Vagina (tissue), 2 donors: ENCODE measurements around the gene BLM. TPM values are rescaled to one million over a fixed set of nuclear protein-coding genes. Genes with fewer than 3 reads are reported as not detected.
"Not testable (repeated sequence)": the region's sequence is repeated elsewhere in the genome, so short reads cannot be mapped to it uniquely, and the experiment has no call there.

Source experiments
- DNase-seq, 2 donors: peaks; one replicate each; pipeline ENCODE4 v3.0.0-alpha.2; 2017; ENCODE audit errors: extremely low spot score in 2 of 2
- H3K27ac ChIP-seq: fragments of 200-600 bp; sonication (generic); one replicate; pipeline ENCODE4 v1.5.1; 2019
- H3K27me3 ChIP-seq: fragments of 200-600 bp; sonication (generic); one replicate; pipeline ENCODE4 v1.5.1; 2019
- H3K36me3 ChIP-seq, 2 donors: fragments of 200-600 bp; sonication (generic); one replicate each; pipeline ENCODE4 v1.5.1; 2017 to 2019
- H3K4me1 ChIP-seq: fragments of 200-600 bp; sonication (generic); one replicate; pipeline ENCODE4 v1.5.1; 2019
- H3K4me3 ChIP-seq, 2 donors: fragments of 200-600 bp; sonication (generic); 1 replicate in 1 of 2; 2 replicates in 1 of 2; pipeline ENCODE4 v1.5.1; 2016 to 2019
- H3K9me3 ChIP-seq: fragments of 200-600 bp; sonication (generic); one replicate; pipeline ENCODE4 v1.5.1; 2019
- POLR2A ChIP-seq, 2 donors: fragments of 450-650 bp; IDR thresholded peaks; one replicate each; pipeline ENCODE4 v1.6.1; 2017; ENCODE audit warnings: antibody characterized with exemption in 2 of 2, mild to moderate bottlenecking in 2 of 2, moderate library complexity in 2 of 2
- POLR2AphosphoS5 ChIP-seq, 2 donors: sonication (generic); formaldehyde crosslinking; IDR thresholded peaks; one replicate each; pipeline ENCODE4 v1.9.0; 2017; ENCODE audit warnings: antibody characterized with exemption in 2 of 2, mild to moderate bottlenecking in 2 of 2, low read depth in 1 of 2; ENCODE audit not compliant: insufficient read depth in 1 of 2
- intact Hi-C: fragments of 100-400 bp; cut with DNase I; formaldehyde crosslinking; loops from one replicate; pipeline ENCODE4 v1.15.1; 2023
- total RNA-seq: library from RNA; depleted of rRNA; stranded (reverse); fragments of >200 nt; gene quantifications from one replicate; pipeline ENCODE4 v1.2.3, GENCODE V29; 2016
- TF ChIP-seq, protein P1 (sequence below), 3 experiments: fragments of 450-650 bp in 2 of 3; fragments of 200-600 bp in 1 of 3; sonication (generic) in 1 of 3; IDR thresholded peaks; one replicate each; pipeline ENCODE4 v1.5.1; 2017 to 2019; ENCODE audit warnings: antibody characterized with exemption in 3 of 3, mild to moderate bottlenecking in 2 of 3, moderate library complexity in 2 of 3

BLM gene
- total RNA-seq = 1.7 TPM

DNA sequence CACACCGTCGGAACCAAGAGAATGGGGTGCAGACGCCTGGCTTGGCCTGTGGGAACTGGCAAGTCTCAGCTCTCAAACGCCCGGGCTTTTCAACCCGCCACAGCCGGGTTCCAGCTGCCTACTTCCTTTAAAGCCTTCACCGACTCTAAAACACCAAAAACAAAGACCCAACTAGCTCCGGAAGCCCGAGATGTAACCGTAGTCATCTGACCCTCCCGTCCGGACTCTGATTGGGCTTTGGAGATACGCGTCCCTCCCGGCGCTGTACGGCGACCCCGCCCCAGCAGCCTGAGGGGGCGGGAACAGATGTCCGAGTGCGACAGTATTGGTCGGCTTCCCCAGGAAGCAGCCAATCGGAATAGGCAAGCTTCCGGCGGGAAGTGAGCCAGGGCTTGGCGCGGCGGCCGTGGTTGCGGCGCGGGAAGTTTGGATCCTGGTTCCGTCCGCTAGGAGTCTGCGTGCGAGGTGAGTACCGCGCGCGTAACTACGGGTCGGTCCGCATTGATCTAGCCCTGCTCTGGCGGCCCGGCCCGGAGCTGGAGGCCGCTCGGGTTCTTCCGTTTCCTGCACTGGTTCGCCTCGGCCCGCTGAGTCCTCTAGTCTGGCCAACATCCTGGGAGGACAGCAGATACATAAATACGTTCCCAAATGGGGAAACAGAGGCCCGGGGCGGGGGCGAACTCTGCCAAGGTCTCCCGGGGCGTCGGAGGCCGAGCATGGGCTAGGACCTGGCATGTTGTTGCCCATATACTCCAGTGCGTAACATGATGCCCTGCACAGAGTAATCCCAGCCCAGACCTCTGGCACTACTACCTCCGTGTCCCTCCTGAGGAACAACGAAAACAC lies at the start of gene BLM:
TSS of gene BLM (plus strand) at position 371 of the 846 bp plus-strand sequence. CDS start 30,047 bp downstream, outside the sequence.
- intact Hi-C loops = loop anchor here (10.0 kb wide), 1 partner anchor 168 kb away; the partner anchor contains the start of gene FES
- H3K27me3 ChIP-seq = no peaks in the 10 kb centered on the region
- TF ChIP-seq POLR2AphosphoS5 (IDR thresholded peaks at IDR 0.05; ENCODE audit: insufficient read depth in 1 of 2, low read depth in 1 of 2) (peak; percentile 88 to 95), POLR2A (IDR thresholded peaks at IDR 0.05) (peak in 1 of 2 donors; percentile 38)
- TF ChIP-seq, protein P1, sequence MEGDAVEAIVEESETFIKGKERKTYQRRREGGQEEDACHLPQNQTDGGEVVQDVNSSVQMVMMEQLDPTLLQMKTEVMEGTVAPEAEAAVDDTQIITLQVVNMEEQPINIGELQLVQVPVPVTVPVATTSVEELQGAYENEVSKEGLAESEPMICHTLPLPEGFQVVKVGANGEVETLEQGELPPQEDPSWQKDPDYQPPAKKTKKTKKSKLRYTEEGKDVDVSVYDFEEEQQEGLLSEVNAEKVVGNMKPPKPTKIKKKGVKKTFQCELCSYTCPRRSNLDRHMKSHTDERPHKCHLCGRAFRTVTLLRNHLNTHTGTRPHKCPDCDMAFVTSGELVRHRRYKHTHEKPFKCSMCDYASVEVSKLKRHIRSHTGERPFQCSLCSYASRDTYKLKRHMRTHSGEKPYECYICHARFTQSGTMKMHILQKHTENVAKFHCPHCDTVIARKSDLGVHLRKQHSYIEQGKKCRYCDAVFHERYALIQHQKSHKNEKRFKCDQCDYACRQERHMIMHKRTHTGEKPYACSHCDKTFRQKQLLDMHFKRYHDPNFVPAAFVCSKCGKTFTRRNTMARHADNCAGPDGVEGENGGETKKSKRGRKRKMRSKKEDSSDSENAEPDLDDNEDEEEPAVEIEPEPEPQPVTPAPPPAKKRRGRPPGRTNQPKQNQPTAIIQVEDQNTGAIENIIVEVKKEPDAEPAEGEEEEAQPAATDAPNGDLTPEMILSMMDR (IDR thresholded peaks at IDR 0.05) = peak in 2 of 3 experiments; percentile 1 to 55

DNA sequence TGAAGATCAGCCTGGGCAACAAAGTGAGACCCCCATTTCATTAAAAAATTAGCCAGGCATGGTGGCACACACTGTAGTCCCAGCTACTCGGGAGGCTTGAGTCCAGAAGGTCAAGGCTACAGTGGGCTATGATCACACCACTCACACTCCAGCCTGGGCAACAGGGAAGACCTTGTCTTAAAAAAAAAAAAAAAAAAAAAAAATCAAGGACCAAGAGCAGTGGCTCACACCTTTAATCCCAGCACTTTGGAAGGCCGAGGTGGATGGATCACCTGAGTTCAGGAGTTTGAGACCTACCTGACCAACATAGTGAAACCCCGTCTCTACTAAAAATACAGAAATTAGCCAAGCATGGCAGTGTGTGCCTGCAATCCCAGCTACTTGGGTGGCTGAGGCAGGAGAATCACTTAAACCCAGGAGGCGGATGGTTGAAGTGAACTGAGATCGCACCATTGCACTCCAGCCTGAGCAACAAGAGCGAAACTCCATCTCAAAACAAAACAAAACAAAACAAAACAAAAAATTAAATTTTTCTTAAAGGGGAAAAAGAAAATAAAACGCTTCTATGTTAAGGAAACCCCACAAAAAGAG lies 49.3 kb upstream of the BLM start:
- H3K4me3 ChIP-seq, DNase-seq, H3K36me3 ChIP-seq, H3K9me3 ChIP-seq, H3K27ac ChIP-seq, H3K27me3 ChIP-seq, intact Hi-C loops: not testable (repeated sequence)
- peaks cover 11% of the 10 kb centered on the region for H3K4me1 ChIP-seq

More for the DNA sequence above, at the start of gene BLM:
- peaks cover 16% of the 10 kb centered on the region for H3K4me1 ChIP-seq
- peak within 1 kb of the TSS; percentile 85 for H3K27ac ChIP-seq
- peak; percentile 97 to 98 for DNase-seq
- peak within 1 kb of the TSS; percentile 72 for H3K4me3 ChIP-seq
- no peaks in the 10 kb centered on the region for H3K36me3 ChIP-seq
- no peaks in the 10 kb centered on the region for H3K9me3 ChIP-seq

GRCh38 chr15:90670631-90671030 lies 46.5 kb upstream of the BLM start:
- not testable (repeated sequence) for H3K27me3 ChIP-seq, H3K4me1 ChIP-seq

DNA sequence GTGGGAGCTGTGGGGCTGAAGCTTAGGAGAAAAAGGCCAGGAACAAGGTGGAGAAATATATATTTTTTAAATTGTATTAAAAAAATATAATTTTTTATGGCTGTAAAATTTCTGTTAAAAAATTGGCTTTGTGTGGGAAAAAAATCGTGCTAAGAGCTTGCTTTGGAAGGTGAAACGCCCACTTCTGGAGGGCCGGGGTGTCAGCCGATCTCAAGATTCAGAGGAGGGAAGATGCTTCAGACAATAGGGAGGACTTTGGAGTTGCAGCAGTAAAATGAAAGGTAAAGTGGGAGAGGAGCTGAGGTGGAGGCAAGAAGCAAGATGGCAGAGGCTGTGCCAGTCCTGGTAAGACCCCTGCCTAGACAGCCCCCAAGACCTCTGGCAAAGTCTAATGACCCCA lies 45.9 kb upstream of the BLM start:
- no peak for DNase-seq
- no peaks in the 10 kb centered on the region for H3K4me1 ChIP-seq
- H3K36me3 ChIP-seq = no peaks in the 10 kb centered on the region
- H3K27ac ChIP-seq = no peak overlapping the region
- intact Hi-C loops = no loop called here
- no peaks in the 10 kb centered on the region for H3K27me3 ChIP-seq
- H3K9me3 ChIP-seq = no peaks in the 10 kb centered on the region
- TF ChIP-seq POLR2AphosphoS5 (IDR thresholded peaks at IDR 0.05; ENCODE audit: insufficient read depth in 1 of 2, low read depth in 1 of 2) (no peak), POLR2A (IDR thresholded peaks at IDR 0.05) (no peak)
- TF ChIP-seq, protein P1 (IDR thresholded peaks at IDR 0.05) = no peak
- H3K4me3 ChIP-seq = no peak overlapping the region

More at GRCh38 chr15:90670631-90671030, 46.5 kb upstream of the BLM start:
- intact Hi-C loops, DNase-seq, H3K36me3 ChIP-seq, H3K27ac ChIP-seq, H3K4me3 ChIP-seq, H3K9me3 ChIP-seq: not testable (repeated sequence)

DNA sequence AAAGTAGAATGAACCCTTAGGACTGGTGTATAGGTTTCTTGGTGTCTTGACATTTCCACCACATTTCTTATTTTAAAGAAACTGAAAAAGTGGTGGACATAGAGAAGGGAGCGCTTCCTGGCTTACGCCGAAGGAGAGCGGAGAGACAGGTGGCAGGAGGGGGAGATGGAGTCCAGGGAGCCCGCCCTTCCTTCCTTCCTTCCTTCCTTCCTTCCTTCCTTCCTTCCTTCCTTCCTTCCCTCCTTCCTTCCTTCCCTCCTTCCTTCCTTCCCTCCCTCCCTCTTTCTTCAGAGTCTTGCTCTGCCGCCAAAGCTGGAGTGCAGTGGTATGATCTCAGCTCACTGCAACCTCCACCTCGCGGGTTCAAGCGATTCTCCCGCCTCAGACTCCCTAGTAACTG lies 43.8 kb upstream of the BLM start:
- H3K4me1 ChIP-seq, intact Hi-C loops, DNase-seq: not testable (repeated sequence)

GRCh38 chr15:90674476-90674875 lies 42.7 kb upstream of the BLM start:
- Histone ChIP-seq H3K27me3 (no peaks in the 10 kb centered on the region), H3K27ac (no peak overlapping the region), H3K4me3 (no peak overlapping the region), H3K9me3 (no peaks in the 10 kb centered on the region), H3K4me1 (no peaks in the 10 kb centered on the region), H3K36me3 (no peaks in the 10 kb centered on the region)
- DNase-seq = no peak
- intact Hi-C loops = no loop called here
- TF ChIP-seq POLR2A (IDR thresholded peaks at IDR 0.05) (no peak), POLR2AphosphoS5 (IDR thresholded peaks at IDR 0.05; ENCODE audit: insufficient read depth in 1 of 2, low read depth in 1 of 2) (no peak)
- TF ChIP-seq, protein P1 (IDR thresholded peaks at IDR 0.05) = no peak

More for the DNA sequence above, 43.8 kb upstream of the BLM start:
- H3K36me3 ChIP-seq, H3K4me3 ChIP-seq, H3K27ac ChIP-seq, H3K27me3 ChIP-seq, H3K9me3 ChIP-seq: not testable (repeated sequence)
